HG03280 (cell line): ENCODE data around the gene SIL1.

Source experiments
- ATAC-seq: cut with Tn5 transposase; IDR thresholded peaks from one replicate; pipeline ENCODE4 v1.9.1; 2021; ENCODE audit warnings: mild to moderate bottlenecking, moderate library complexity; ENCODE audit not compliant: unreplicated experiment

The SIL1 gene

GRCh38 chr5:139146809-139147482 is 51.2 kb downstream of the SIL1 start:
- ATAC-seq, result no peak

GRCh38 chr5:139141446-139142204 is 56.5 kb downstream of the SIL1 start:
- ATAC-seq, result no peak

GRCh38 chr5:139140591-139141071 is 57.5 kb downstream of the SIL1 start:
- ATAC-seq, result no peak

- ATAC-seq, result no peak
These were observed 59.4 kb downstream of the SIL1 start for GRCh38 chr5:139138809-139139208.

GRCh38 chr5:139138109-139138508 is 60.1 kb downstream of the SIL1 start:
- ATAC-seq, result no peak

- ATAC-seq, result no peak
These were observed 60.5 kb downstream of the SIL1 start for GRCh38 chr5:139137697-139138096.

- ATAC-seq, result no peak
These were observed 63.3 kb downstream of the SIL1 start for GRCh38 chr5:139134906-139135305.

GRCh38 chr5:139133282-139133681 is 64.9 kb downstream of the SIL1 start:
- no peak for ATAC-seq

- no peak for ATAC-seq
These were observed 65.7 kb downstream of the SIL1 start for GRCh38 chr5:139132515-139132914.

GRCh38 chr5:139131921-139132432 is 66.2 kb downstream of the SIL1 start:
- no peak for ATAC-seq

GRCh38 chr5:139131465-139131864 is 66.7 kb downstream of the SIL1 start:
- ATAC-seq, result no peak

GRCh38 chr5:139131062-139131461 is 67.1 kb downstream of the SIL1 start:
- ATAC-seq, result no peak

- ATAC-seq, result no peak
These were observed 68.0 kb downstream of the SIL1 start for GRCh38 chr5:139130214-139130613.

GRCh38 chr5:139126711-139127111 is 71.5 kb downstream of the SIL1 start:
- ATAC-seq, result no peak

GRCh38 chr5:139125991-139126390 is 72.2 kb downstream of the SIL1 start:
- no peak for ATAC-seq

GRCh38 chr5:139124774-139125520 is 73.2 kb downstream of the SIL1 start:
- ATAC-seq, result no peak

GRCh38 chr5:139121120-139121519 is 77.0 kb downstream of the SIL1 start:
- no peak for ATAC-seq

- ATAC-seq, result no peak
These were observed 77.6 kb downstream of the SIL1 start for GRCh38 chr5:139120521-139120920.

- no peak for ATAC-seq
These were observed 79.4 kb downstream of the SIL1 start for GRCh38 chr5:139118804-139119203.

GRCh38 chr5:139117342-139117884 is 80.8 kb downstream of the SIL1 start:
- ATAC-seq, result no peak

GRCh38 chr5:139116100-139116655 is 82.0 kb downstream of the SIL1 start:
- no peak for ATAC-seq
